Vagina (tissue), 2 donors: ENCODE measurements around the gene KCNG2. TPM values are rescaled to one million over a fixed set of nuclear protein-coding genes. Genes with fewer than 3 reads are reported as not detected.

ENCODE experiments used
- DNase-seq, 2 donors: peaks; one replicate each; pipeline ENCODE4 v3.0.0-alpha.2; 2017; ENCODE audit errors: extremely low spot score in 2 of 2
- H3K27ac ChIP-seq: fragments of 200-600 bp; sonication (generic); one replicate; pipeline ENCODE4 v1.5.1; 2019
- H3K27me3 ChIP-seq: fragments of 200-600 bp; sonication (generic); one replicate; pipeline ENCODE4 v1.5.1; 2019
- H3K36me3 ChIP-seq, 2 donors: fragments of 200-600 bp; sonication (generic); one replicate each; pipeline ENCODE4 v1.5.1; 2017 to 2019
- H3K4me1 ChIP-seq: fragments of 200-600 bp; sonication (generic); one replicate; pipeline ENCODE4 v1.5.1; 2019
- H3K4me3 ChIP-seq, 2 donors: fragments of 200-600 bp; sonication (generic); 1 replicate in 1 of 2; 2 replicates in 1 of 2; pipeline ENCODE4 v1.5.1; 2016 to 2019
- H3K9me3 ChIP-seq: fragments of 200-600 bp; sonication (generic); one replicate; pipeline ENCODE4 v1.5.1; 2019
- CTCF ChIP-seq, 3 experiments: fragments of 450-650 bp in 2 of 3; fragments of 200-600 bp in 1 of 3; sonication (generic) in 1 of 3; IDR thresholded peaks; one replicate each; pipeline ENCODE4 v1.5.1; 2017 to 2019; ENCODE audit warnings: antibody characterized with exemption in 3 of 3, mild to moderate bottlenecking in 2 of 3, moderate library complexity in 2 of 3
- POLR2A ChIP-seq, 2 donors: fragments of 450-650 bp; IDR thresholded peaks; one replicate each; pipeline ENCODE4 v1.6.1; 2017; ENCODE audit warnings: antibody characterized with exemption in 2 of 2, mild to moderate bottlenecking in 2 of 2, moderate library complexity in 2 of 2
- POLR2AphosphoS5 ChIP-seq, 2 donors: sonication (generic); formaldehyde crosslinking; IDR thresholded peaks; one replicate each; pipeline ENCODE4 v1.9.0; 2017; ENCODE audit warnings: antibody characterized with exemption in 2 of 2, mild to moderate bottlenecking in 2 of 2, low read depth in 1 of 2; ENCODE audit not compliant: insufficient read depth in 1 of 2
- intact Hi-C: fragments of 100-400 bp; cut with DNase I; formaldehyde crosslinking; loops from one replicate; pipeline ENCODE4 v1.15.1; 2023
- total RNA-seq: library from RNA; depleted of rRNA; stranded (reverse); fragments of >200 nt; gene quantifications from one replicate; pipeline ENCODE4 v1.2.3, GENCODE V29; 2016

Gene KCNG2
- total RNA-seq, 1 donor from 2014 or later: not detected

- TF ChIP-seq POLR2A (IDR thresholded peaks at IDR 0.05) (no peak), POLR2AphosphoS5 (IDR thresholded peaks at IDR 0.05; ENCODE audit: insufficient read depth in 1 of 2, low read depth in 1 of 2) (no peak), CTCF (IDR thresholded peaks at IDR 0.05) (no peak)
- Histone ChIP-seq H3K9me3 (no peaks in the 10 kb centered on the region), H3K4me3 (no peak overlapping the region), H3K4me1 (no peaks in the 10 kb centered on the region), H3K27ac (no peak overlapping the region), H3K27me3 (no peaks in the 10 kb centered on the region), H3K36me3 (peaks cover 0 to 27% of the 10 kb centered on the region in 2 donors)
- DNase-seq: no peak
- intact Hi-C loops: no loop called here
These were observed 40.9 kb upstream of the KCNG2 start for GRCh38 chr18:79756826-79757225.

DNA sequence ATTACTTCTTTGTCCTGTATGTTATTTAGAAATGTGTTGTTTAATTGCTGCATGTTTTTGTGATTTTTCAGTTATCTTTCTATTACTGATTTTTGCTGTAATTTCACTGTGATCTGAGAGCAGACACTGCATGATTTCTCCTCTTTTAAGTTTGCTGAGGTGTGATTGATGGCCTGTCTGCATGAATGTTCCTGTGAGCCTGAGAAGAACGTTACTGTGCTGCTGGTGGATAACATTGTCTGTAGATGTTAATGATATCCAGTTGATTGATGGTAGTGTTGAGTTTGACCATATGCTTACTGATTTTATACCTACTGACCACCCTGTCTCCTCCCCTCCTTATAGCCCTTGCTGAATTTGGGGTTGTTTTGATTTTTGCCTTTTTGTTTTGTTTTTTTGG, 37.4 kb upstream of the KCNG2 start:
- Histone ChIP-seq H3K27ac (no peak overlapping the region), H3K36me3 (peaks cover 0 to 9% of the 10 kb centered on the region in 2 donors), H3K9me3 (no peaks in the 10 kb centered on the region), H3K4me3 (no peak overlapping the region), H3K27me3 (no peaks in the 10 kb centered on the region), H3K4me1 (no peaks in the 10 kb centered on the region)
- intact Hi-C loops: no loop called here
- TF ChIP-seq POLR2A (IDR thresholded peaks at IDR 0.05) (no peak), CTCF (IDR thresholded peaks at IDR 0.05) (no peak), POLR2AphosphoS5 (IDR thresholded peaks at IDR 0.05; ENCODE audit: insufficient read depth in 1 of 2, low read depth in 1 of 2) (no peak)
- DNase-seq: no peak

DNA sequence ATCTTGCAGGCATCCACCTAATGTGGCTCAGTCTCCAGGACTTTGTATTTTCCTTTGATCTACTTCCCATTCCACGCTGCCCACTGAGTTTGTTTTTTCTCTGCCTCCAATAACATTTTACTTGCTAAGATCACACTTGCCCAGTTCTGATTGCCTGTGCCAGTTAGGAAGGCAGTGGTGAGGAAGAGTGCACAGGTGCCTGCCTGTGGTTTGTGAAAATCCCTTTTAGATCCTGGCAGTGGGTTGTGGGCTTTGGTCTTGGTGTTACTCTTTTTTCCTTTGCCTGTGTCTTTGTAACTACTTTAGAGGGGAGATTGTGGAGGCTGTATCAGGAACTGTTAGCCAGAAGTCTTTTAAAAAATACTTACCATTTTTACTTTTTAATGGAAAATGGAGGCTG, 36.9 kb upstream of the KCNG2 start:
- H3K4me1 ChIP-seq: no peaks in the 10 kb centered on the region
- H3K36me3 ChIP-seq: peaks cover 0 to 4% of the 10 kb centered on the region in 2 donors
- no peak overlapping the region for H3K27ac ChIP-seq
- no peaks in the 10 kb centered on the region for H3K27me3 ChIP-seq
- no peak for DNase-seq
- intact Hi-C loops: no loop called here
- no peak overlapping the region for H3K4me3 ChIP-seq
- TF ChIP-seq POLR2AphosphoS5 (IDR thresholded peaks at IDR 0.05; ENCODE audit: insufficient read depth in 1 of 2, low read depth in 1 of 2): no peak
- TF ChIP-seq POLR2A (IDR thresholded peaks at IDR 0.05): no peak
- TF ChIP-seq CTCF (IDR thresholded peaks at IDR 0.05): no peak
- no peaks in the 10 kb centered on the region for H3K9me3 ChIP-seq

DNA sequence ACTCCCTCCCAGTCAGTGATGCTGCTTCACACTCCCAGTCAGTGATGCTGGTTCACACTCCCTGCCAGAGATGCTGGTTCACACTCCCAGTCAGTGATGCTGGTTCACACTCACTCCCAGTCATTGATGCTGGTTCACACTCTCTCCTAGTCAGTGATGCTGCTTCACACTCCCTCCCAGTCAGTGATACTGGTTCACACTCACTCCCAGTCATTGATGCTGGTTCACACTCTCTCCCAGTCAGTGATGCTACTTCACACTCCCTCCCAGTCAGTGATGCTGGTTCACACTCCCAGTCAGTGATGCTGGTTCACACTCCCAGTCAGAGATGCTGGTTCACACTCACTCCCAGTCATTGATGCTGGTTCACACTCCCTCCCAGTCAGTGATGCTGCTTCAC, 34.3 kb upstream of the KCNG2 start:
- H3K4me3 ChIP-seq: no peak overlapping the region
- no peak for DNase-seq
- TF ChIP-seq POLR2A (IDR thresholded peaks at IDR 0.05) (no peak), CTCF (IDR thresholded peaks at IDR 0.05) (no peak), POLR2AphosphoS5 (IDR thresholded peaks at IDR 0.05; ENCODE audit: insufficient read depth in 1 of 2, low read depth in 1 of 2) (no peak)
- no peaks in the 10 kb centered on the region for H3K9me3 ChIP-seq
- no peaks in the 10 kb centered on the region for H3K4me1 ChIP-seq
- intact Hi-C loops: no loop called here
- no peaks in the 10 kb centered on the region for H3K27me3 ChIP-seq
- no peaks in the 10 kb centered on the region for H3K36me3 ChIP-seq
- H3K27ac ChIP-seq: no peak overlapping the region

- Histone ChIP-seq H3K4me1 (no peaks in the 10 kb centered on the region), H3K9me3 (no peaks in the 10 kb centered on the region), H3K36me3 (no peaks in the 10 kb centered on the region), H3K4me3 (no peak overlapping the region), H3K27ac (no peak overlapping the region), H3K27me3 (no peaks in the 10 kb centered on the region)
- no peak for TF ChIP-seq POLR2AphosphoS5 (IDR thresholded peaks at IDR 0.05; ENCODE audit: insufficient read depth in 1 of 2, low read depth in 1 of 2)
- no peak for TF ChIP-seq POLR2A (IDR thresholded peaks at IDR 0.05)
- no peak for TF ChIP-seq CTCF (IDR thresholded peaks at IDR 0.05)
- no peak for DNase-seq
- intact Hi-C loops: no loop called here
These were observed 33.6 kb upstream of the KCNG2 start for GRCh38 chr18:79764131-79764530.
